HG03432 (cell line): ENCODE measurements around the gene S100A14.
A peak's percentile ranks its signal among the peaks of the same experiment; 100 is the strongest.

Experiments used
- ATAC-seq: cut with Tn5 transposase; IDR thresholded peaks from one replicate; pipeline ENCODE4 v1.9.1; 2021; ENCODE audit warnings: mild to moderate bottlenecking, moderate library complexity; ENCODE audit not compliant: unreplicated experiment

S100A14 gene

GRCh38 chr1:153616917-153617311 is 789 bp upstream of the S100A14 start:
- ATAC-seq: no peak

DNA sequence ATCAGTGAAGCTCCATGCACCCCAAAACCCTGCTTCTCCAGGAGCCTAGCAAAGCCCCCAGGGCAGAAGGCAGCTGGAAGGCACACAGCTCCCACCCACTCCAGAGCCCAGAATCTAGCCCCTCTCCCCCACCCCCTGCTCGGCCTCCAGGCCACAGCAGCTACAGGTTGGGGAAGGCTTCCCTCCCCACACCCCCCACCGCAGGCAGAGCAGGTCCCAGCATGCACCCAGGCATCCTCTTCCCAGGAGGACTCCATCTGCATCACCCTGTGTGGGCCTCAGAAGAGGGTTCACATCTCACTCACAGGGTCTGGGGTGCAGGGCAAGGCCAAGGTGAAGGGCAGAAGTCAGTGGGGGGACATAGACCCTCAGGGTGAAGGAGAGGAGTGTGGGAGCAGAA is 719 bp downstream of the S100A14 start:
- no peak for ATAC-seq

DNA sequence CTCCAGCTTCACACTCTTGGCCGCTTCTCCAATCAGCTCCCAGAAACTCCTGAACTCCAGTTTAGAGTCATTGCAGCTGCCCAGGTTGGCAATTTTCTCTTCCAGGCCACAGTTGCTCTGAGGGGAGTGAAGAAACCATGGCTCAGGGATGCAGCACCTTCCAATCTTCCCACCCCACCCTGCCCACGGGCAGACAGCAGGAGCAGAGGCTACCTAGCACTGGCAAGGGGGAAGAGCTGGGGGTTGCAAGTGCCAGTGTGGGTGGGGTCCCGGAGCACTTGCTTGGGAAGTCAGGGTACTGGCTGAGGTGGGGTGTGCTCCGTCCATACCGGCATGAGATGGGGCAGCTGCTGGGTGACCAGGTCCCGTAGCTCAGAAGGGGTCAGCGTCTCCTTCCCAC is 1.2 kb downstream of the S100A14 start:
- ATAC-seq: no peak

- no peak for ATAC-seq
These were observed 1.8 kb downstream of the S100A14 start for GRCh38 chr1:153614189-153614900.

DNA sequence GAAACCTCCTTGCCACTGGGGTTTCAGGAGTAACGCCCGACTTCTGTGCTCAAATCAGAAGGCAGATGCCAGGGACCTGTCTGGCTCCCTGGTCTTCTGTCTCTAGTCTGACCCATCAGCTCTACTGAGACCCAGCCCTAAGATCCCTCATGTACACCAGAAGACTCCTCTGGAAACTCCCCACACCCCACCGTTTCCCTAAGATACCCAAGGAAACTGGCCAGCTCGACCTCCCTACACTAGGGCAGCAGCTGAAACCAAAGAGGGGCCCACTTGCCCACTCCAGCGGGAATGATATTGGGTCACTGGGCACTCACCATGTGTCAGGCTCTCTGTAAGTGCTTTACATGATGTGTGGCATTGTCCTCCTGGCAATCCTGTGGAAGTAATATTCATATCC is 2.7 kb downstream of the S100A14 start:
- no peak for ATAC-seq

DNA sequence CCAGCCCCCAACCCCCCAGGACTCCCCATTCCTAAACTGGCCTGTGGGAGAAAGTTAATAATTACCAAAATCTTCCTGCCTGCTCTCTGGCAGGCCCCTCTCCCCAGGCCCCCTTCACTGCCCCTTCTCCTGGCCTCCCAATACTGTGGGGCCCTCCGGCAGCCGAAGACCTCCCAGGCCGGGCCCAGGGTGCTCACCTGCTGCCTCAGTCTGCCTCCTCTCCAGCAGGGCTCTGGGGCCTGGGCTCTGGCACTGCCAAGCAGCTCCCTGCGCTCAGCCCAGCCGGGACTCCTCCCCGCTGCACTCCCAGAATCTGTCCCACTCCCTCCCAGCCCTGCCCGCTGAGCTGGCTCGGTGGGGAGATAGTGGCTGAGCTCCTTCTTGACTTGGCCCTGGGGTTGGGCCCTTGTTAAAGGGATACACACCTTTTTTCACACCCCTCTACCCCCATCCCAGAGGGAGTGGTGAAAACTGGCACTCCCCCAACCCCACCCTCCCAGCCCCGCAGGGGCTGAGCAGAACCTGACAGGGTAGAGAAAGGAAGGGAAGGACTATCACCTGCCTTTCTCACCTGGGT is 3.3 kb downstream of the S100A14 start, which contains the start of gene S100A16:
Gene S100A16, minus strand, starts transcription at position 383 of the 577 bp plus-strand sequence. CDS start 4,986 bp downstream, outside the sequence.
- no peak for ATAC-seq

- ATAC-seq: no peak
These were observed 3.9 kb downstream of the S100A14 start for GRCh38 chr1:153612111-153612754.

DNA sequence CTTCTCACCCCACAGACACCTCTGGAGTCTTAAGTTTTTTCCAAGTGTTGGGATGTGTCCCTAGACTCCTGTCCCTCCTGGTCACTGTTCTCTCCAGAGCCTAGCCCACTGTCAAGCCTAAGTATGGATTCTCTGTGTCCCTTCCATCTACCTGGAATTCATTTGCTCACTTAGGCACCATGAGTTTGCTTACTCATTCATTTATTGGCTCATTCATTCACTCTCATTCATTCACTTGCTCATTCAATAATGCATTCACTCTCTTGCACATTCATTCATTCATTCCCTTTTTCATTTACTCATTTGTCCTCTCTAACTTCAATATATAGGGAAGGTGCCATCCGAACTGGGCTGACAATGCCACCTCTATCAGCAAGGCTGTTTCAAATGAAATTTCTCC is 4.8 kb downstream of the S100A14 start:
- ATAC-seq: no peak

- ATAC-seq: no peak
These were observed 5.3 kb downstream of the S100A14 start for GRCh38 chr1:153610811-153611301.

GRCh38 chr1:153610334-153610733 is 5.8 kb downstream of the S100A14 start:
- no peak for ATAC-seq

- ATAC-seq: no peak
These were observed 6.6 kb downstream of the S100A14 start for GRCh38 chr1:153609585-153609907.

GRCh38 chr1:153608742-153609584 is 7.2 kb downstream of the S100A14 start:
- ATAC-seq: no peak

DNA sequence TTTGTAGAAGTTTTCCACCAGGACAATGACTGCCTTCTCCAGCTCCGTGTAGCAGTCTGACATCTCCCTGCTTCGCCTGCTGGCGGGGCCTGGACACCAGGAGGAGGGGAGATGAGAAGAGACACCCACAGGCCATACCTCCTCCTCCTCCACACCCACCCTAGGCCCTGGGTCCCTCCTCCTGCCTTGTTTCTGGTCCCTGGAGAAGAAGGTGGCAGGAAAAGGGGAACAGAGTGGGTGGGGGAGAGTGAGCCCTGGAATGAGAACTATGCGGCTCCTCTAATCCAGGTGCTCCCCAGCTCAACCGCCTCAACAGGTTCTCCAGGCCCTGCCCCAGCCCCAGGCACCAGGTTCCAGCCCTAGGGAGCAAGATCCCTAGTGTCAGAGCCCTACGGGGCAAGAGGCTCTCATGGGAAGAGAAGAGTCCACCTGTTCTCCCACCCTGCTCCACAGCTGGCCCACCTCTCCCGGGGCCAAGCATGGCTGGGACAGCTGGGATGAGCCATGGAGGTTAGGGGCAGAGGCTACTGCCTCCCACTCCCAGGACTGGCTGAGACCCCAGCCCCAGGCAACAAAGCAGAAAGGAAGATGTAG is 7.9 kb downstream of the S100A14 start:
- no peak for ATAC-seq

GRCh38 chr1:153607381-153607780 is 8.7 kb downstream of the S100A14 start:
- no peak for ATAC-seq

- no peak for ATAC-seq
These were observed 9.9 kb downstream of the S100A14 start for GRCh38 chr1:153606194-153606593.

- ATAC-seq: no peak
These were observed 13.4 kb downstream of the S100A14 start for GRCh38 chr1:153602749-153603148.

DNA sequence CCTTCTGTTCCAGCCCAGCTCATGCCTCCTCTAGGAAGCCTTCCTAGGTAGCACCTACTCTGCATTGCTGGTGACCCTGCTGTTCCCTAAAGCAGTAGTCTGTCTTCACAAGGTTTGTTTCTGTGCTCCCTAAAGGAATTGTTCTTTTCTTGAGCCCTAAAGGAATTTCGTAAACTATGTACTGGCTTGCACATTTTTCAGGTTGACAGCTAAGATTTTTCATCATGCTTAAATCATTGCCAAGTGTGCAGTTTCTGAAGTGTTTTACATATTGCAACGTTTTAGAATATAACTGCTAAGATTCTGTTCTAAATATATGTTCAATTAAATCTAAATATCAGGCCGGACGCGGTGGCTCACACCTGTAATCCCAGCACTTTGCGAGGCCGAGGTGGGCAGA is 16.3 kb downstream of the S100A14 start:
- ATAC-seq: no peak

DNA sequence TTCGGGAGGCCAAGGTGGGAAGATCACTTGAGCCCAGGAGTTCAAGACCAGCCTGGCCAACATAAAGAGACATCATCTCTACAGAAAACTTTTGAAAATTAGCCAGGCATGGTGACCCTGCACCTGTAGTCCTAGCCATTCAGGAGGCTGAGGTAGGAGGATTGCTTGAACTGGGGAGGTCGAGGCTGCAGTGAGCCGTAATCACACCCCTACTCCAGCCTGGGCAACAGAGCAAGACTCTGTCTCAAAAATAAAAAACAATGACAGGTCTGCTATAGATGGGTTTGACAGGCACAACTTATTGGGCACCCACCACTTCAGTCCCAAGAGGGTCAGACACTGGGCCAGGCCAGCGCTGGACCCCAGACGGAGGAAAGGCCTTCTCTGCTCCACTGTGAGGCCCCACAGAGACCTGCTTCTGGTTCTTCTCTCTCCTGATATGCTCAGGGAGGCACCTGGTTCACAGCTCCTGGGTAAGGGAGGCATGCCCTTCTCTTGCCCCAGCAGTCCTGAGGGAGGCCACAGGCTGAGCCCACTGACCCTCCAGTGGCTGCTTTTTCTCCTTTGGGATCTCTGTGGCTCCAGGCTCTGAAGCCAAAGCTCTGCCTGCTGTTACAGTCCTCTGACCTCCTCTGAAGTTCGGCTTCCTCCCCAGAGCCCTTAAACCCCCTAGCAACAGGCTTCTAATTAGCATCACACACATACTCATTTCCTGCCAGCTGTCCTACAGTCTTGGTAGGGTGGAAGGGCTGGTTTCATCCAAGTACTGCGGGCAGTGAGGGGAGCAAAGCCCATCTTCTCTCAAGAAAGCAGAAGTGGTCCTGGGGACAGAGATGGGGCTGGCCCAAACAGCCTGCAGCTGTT is 17.6 kb downstream of the S100A14 start:
- peak; percentile 99 for ATAC-seq

DNA sequence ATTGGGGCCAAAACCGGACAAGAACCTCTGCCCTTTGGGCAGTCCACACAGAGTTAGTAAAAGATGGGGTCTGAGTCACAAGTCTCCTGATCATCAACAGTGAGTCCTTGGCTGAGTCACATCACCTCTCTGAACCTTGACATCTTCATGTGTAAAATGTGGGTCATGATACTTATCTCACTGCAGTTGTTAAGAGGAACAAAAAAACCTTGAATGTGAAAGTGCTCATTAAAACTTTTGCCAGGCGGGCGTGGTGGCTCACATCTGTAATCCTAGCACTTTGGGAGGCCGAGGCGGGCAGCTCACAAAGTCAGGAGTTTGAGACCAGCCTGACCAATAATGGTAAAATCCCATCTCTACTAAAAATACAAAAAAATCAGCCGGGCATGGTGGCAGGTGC is 18.9 kb downstream of the S100A14 start:
- no peak for ATAC-seq

DNA sequence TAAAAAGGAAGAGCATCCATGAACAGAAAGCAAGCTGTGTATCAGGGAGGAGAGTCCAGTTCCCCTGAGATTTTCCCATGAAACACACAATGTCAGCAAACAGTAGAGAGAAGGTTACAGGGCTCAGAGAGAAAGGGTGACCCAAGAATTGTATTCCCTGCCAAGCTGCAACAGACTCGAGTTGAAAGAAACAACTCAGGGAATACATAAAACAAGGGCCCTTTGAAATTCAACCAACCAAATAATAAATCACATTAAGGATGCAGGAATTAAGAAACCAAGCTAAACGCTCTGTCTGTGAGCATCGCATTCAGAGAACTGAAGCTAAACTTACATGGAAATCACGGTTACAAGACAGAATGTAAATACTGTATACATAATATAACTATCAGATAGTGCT is 23.4 kb downstream of the S100A14 start:
- ATAC-seq: no peak
